Measurements from ENCODE around the gene GLIPR2. TPM values are rescaled to one million over a fixed set of nuclear protein-coding genes. Genes with fewer than 3 reads are reported as not detected.

Gene GLIPR2
- total and polyA plus RNA-seq, 2 of the 13 experiments (the other 11 are each of a cell fraction or from before 2014, with no cell fraction given), result 0.08 to 0.42 TPM

DNA sequence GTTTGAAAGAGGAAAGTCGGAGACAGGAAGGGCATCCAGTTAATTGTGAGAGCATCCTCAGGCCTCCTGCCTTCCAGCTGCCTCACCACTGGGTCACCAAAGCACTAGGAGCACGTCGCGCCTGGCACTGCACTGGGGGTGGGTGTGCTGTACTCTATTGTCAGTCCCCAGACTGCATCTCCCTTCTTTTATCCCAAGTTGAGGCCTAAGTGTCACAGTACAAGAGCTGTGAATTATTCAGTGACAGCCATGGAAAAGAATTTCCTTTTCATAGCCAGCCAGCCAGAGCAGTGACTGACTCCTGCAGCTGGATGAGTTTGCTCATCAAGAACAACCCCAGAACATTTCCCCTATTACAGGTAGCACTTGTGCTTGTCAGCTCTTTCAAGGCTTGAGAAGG is 70.5 kb downstream of the GLIPR2 start:
- POLR2A ChIA-PET, result interaction anchor here (0.8 to 4.7 kb wide), 3 partner anchors 15 to 51 kb away, joined by 3 to 62 read pairs (median 4); partner anchors contain the start of genes CLTA and GNE
- BruUV-seq (replicated peaks), result no TSS peak
- peaks cover 21% of the 10 kb centered on the region for H3K79me2 ChIP-seq (ENCODE audit: insufficient read depth, low read length)
- DNase-seq (ENCODE audit: low spot score) (no peak), ATAC-seq (peak; percentile 40), FAIRE-seq (no peak)
- peaks cover 36 to 91% of the 10 kb centered on the region in 2 experiments for H3K36me3 ChIP-seq (replicated peaks in 1 of 2; ENCODE audit: control insufficient read depth in 1 of 2, insufficient read depth in 2 of 2, low read length in 2 of 2)
- H4K20me1 ChIP-seq (ENCODE audit: insufficient read depth, low read length), result peaks cover 9% of the 10 kb centered on the region; the same call in 1 of the 2 replicates
- peak overlapping the region; percentile 33 for H3K4me2 ChIP-seq (ENCODE audit: low read depth, low read length)
- peak overlapping the region; percentile 65 for H3K27ac ChIP-seq (ENCODE audit: extremely low read length, insufficient read depth, low read length)
- H3K4me3 ChIP-seq (replicated peaks in 1 of 3; ENCODE audit: insufficient read depth in 1 of 3, low read depth in 2 of 3, low read length in 3 of 3), result no peak overlapping the region
- CTCF ChIA-PET (ENCODE audit: low intra/inter-chr PET ratio, low total read pairs), result no interaction called here
- H3K27me3 ChIP-seq (ENCODE audit: control insufficient read depth in 1 of 2, insufficient read depth in 2 of 2, low read length in 2 of 2), result no peaks in the 10 kb centered on the region
- peaks cover 37% of the 10 kb centered on the region for H3K4me1 ChIP-seq (ENCODE audit: insufficient read depth, low read length)
- H3K9ac ChIP-seq (ENCODE audit: insufficient read depth, low read depth, low read length), result no peak overlapping the region
- in situ Hi-C loops (cut with HindIII; ENCODE audit: extremely low pct_ligation_motif_present, low pct_unique_long_range_greater_than_20kb), result no loop called here
- TF ChIP-seq ZNF781 (CRISPR knock-in tag; IDR thresholded peaks at IDR 0.05; ENCODE audit: borderline replicate concordance, not compliant biosample characterization) (peak; percentile 45), HIC2 (CRISPR knock-in tag; IDR thresholded peaks at IDR 0.05; ENCODE audit: low read depth) (no peak)
- intact Hi-C loops (cut with micrococcal nuclease; ENCODE audit: unreplicated experiment), result no loop called here
- H3K9me3 ChIP-seq (ENCODE audit: low read length), result no peaks in the 10 kb centered on the region
- WGBS (ENCODE audit: low lambda C conversion rate), result 93% methylated on average over 4 of the region's 4 CpGs
- no peak overlapping the region for H2AFZ ChIP-seq (ENCODE audit: low read length)

GRCh38 chr9:36207546-36208012 is 71.0 kb downstream of the GLIPR2 start:
- no peaks in the 10 kb centered on the region for H3K27me3 ChIP-seq (ENCODE audit: control insufficient read depth in 1 of 2, insufficient read depth in 2 of 2, low read length in 2 of 2)
- H3K79me2 ChIP-seq (ENCODE audit: insufficient read depth, low read length), result peaks cover 21% of the 10 kb centered on the region
- ChIA-PET POLR2A (interaction anchor here (0.6 to 4.7 kb wide), 4 partner anchors 16 to 51 kb away, joined by 3 to 62 read pairs (median 4); partner anchors contain the start of genes CLTA and GNE), CTCF (ENCODE audit: low intra/inter-chr PET ratio, low total read pairs) (no interaction called here)
- WGBS (ENCODE audit: low lambda C conversion rate), result 6% methylated on average over 1 of the region's 1 CpG
- H3K9ac ChIP-seq (ENCODE audit: insufficient read depth, low read depth, low read length), result no peak overlapping the region
- H4K20me1 ChIP-seq (ENCODE audit: insufficient read depth, low read length), result peaks cover 9% of the 10 kb centered on the region; the same call in 1 of the 2 replicates
- no TSS peak for BruUV-seq (replicated peaks)
- H3K36me3 ChIP-seq (replicated peaks in 1 of 2; ENCODE audit: control insufficient read depth in 1 of 2, insufficient read depth in 2 of 2, low read length in 2 of 2), result peaks cover 36 to 91% of the 10 kb centered on the region in 2 experiments
- H3K4me2 ChIP-seq (ENCODE audit: low read depth, low read length), result 0 out of 2 replicates have a peak overlapping the region, but pooled peaks have one; percentile 33
- H3K27ac ChIP-seq (ENCODE audit: extremely low read length, insufficient read depth, low read length), result peak overlapping the region; percentile 65
- intact Hi-C loops (cut with micrococcal nuclease; ENCODE audit: unreplicated experiment) (no loop called here), in situ Hi-C loops (cut with HindIII; ENCODE audit: extremely low pct_ligation_motif_present, low pct_unique_long_range_greater_than_20kb) (no loop called here)
- DNase-seq (ENCODE audit: low spot score) (peak; percentile 53), FAIRE-seq (peak; percentile 92), ATAC-seq (peak; percentile 77)
- H3K4me3 ChIP-seq (replicated peaks in 1 of 3; ENCODE audit: insufficient read depth in 1 of 3, low read depth in 2 of 3, low read length in 3 of 3), result no peak overlapping the region
- no peaks in the 10 kb centered on the region for H3K9me3 ChIP-seq (ENCODE audit: low read length)
- H2AFZ ChIP-seq (ENCODE audit: low read length), result no peak overlapping the region
- peaks cover 37% of the 10 kb centered on the region for H3K4me1 ChIP-seq (ENCODE audit: insufficient read depth, low read length)
- no peak for TF ChIP-seq ZNF792 (CRISPR knock-in tag; IDR thresholded peaks at IDR 0.05)
- TF ChIP-seq ZNF589 (CRISPR knock-in tag; conservative IDR thresholded peaks at IDR 0.05), result no peak
- peak; percentile 54 for TF ChIP-seq ISL2 (CRISPR knock-in tag; IDR thresholded peaks at IDR 0.05)
- no peak for TF ChIP-seq ARHGAP35 (CRISPR knock-in tag; IDR thresholded peaks at IDR 0.05; ENCODE audit: borderline replicate concordance)
- TF ChIP-seq ZC3H13 (CRISPR knock-in tag; IDR thresholded peaks at IDR 0.05), result no peak
- TF ChIP-seq AGO2 (optimal IDR thresholded peaks at IDR 0.05; ENCODE audit: low read depth, low read length), result no peak
- TF ChIP-seq ZSCAN31 (CRISPR knock-in tag; IDR thresholded peaks at IDR 0.05; ENCODE audit: low read depth), result no peak
- TF ChIP-seq PCBP2 (optimal IDR thresholded peaks at IDR 0.05; ENCODE audit: low read depth, low read length, poor library complexity, severe bottlenecking), result no peak
- no peak for TF ChIP-seq TCF12 (IDR thresholded peaks at IDR 0.05)
- no peak for TF ChIP-seq TCF12 (CRISPR knock-in tag; IDR thresholded peaks at IDR 0.05)
- 0 out of 2 replicates have a peak, but pooled peaks have one; percentile 46 for TF ChIP-seq KDM1A (CRISPR knock-in tag; IDR thresholded peaks at IDR 0.05)
- no peak for TF ChIP-seq ZNF747 (CRISPR knock-in tag; IDR thresholded peaks at IDR 0.05; ENCODE audit: borderline replicate concordance)
- peak; percentile 56; the same call in 1 of the 2 replicates for TF ChIP-seq SIX1 (CRISPR knock-in tag; IDR thresholded peaks at IDR 0.05; ENCODE audit: borderline replicate concordance)
- TF ChIP-seq ZBTB44 (CRISPR knock-in tag; IDR thresholded peaks at IDR 0.05), result no peak
